NCI-H748 (cell line): Measurements from ENCODE around the gene PCDH15.
"Not testable (repeated sequence)": the region's sequence is repeated elsewhere in the genome, so short reads cannot be mapped to it uniquely, and the experiment has no call there.

Experiments
- DNase-seq: peaks from one replicate; lab custom pipeline; 2025; ENCODE audit not compliant: unreplicated experiment; lab: John Stamatoyannopoulos, UW

The PCDH15 gene

DNA sequence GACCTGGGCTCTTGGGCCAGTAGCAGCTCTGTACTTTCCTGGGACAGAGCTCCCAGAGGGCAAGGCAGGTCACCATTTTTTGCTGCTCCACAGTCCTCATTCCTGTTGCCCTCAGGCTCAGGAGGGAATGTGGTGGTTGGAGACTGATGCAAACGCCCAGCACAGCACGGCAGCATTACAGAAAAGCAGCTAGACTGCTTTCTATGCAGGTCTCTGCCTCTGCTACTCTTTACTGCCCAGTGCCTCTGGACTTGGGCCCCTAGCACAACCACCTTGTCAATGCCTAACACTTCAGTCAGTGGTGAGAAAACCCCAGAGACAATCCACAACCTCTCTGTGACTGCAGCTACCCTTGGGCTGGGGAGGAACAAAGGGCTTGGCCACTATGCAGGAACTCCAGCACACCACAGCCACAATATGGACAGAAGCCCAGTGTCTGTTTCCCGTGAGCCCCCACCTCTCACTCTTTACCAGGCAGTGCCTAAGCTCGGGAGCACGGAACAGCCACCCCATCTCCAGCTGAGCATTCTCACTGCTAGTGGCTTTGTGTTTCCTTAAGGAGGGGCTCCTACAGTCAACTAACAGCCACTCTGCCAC is 790.6 kb downstream of the PCDH15 start:
- DNase-seq: no peak

DNA sequence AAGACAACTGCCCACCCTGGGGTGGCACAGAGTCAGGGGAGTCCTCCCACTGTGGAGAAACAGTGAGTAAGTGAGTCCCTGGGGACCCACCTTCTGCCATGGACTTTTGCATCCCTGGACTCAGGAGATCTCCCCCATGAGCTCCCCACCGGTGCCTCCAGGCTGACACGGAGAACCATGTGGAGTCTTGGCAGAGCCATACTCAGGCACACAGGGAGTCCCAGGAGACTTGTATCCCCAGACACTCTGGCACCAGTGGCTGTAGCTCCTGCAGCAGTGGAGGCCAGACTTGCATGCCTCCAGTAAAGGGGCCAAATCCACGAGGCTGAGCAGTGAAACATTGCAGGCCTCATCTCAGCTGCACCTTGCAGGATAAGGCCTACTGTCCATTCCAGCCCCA is 791.4 kb downstream of the PCDH15 start:
- DNase-seq: no peak

DNA sequence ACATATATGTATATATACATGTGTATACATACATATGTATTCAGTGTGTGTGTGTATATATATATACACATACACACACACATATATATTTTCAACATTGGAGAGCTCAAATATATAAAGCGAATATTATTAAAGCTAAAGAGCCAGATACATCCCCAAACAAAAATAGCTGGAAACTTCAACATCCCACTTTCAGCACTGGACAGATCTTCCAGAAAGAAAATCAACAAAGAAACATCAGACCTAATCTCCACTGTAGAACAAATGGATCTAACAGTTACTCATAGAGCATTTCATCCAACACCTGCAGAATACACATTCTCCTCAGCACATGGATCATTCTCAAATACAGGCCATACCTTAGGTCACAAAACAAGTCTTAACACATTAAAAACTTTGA is 799.0 kb downstream of the PCDH15 start:
- no peak for DNase-seq

DNA sequence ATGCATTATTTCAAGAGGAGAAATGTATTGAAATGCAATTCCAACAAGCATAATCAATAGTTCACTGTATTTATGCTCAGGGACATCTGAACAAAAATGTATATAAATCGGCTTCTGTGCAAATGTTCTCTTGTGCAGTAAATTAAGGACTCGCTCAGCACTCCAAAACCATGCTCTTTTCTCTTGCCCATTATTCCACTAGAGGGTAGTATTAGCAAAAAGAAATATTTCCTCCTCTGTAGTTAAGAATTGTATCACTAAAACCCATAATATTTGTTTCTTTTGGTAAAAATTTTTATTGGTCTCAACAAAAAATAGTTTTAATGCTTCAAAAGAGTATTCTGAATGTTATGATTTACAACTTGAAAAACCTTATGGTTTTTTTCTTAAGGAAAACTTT is 803.1 kb downstream of the PCDH15 start:
- peak; percentile 28 for DNase-seq

DNA sequence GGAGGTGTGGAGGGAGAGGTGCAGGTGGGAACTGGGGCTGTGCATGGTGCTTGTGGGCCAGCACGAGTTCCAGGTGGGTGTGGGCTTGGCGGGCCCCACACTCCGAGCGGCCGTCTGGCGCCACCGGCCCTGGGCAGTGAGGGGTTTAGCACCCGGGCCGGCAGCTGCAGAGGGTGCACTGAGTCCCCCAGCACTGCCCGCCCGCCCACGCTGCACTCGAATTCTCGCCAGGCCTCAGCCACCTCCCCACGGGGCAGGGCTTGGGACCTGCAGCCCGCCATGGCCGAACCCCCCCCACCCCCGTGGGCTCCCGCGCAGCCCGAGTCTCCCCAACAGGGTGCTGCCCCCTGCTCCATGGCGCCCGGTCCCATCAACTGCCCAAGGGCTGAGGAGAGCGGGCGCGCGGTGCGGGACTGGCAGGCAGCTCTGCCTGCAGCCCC is 810.2 kb downstream of the PCDH15 start:
- no peak for DNase-seq

DNA sequence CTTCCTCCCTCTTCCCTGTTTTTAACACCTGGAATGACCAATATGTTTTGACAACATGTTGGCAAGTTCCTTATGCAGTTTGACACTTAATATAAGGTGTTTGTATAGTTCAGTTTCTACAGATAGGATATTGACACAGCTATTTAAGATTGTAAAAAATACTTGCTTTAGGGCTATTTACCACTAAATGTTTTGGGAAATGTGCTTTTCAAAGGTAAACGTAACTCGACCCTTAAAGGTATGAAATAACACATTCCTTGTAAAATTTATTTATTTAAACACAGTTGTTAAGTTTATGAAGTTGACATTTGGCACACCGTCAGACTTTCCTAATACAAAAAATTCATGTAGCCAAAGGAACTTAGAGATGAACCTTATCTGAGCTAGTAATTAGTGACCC is 817.6 kb downstream of the PCDH15 start:
- no peak for DNase-seq

DNA sequence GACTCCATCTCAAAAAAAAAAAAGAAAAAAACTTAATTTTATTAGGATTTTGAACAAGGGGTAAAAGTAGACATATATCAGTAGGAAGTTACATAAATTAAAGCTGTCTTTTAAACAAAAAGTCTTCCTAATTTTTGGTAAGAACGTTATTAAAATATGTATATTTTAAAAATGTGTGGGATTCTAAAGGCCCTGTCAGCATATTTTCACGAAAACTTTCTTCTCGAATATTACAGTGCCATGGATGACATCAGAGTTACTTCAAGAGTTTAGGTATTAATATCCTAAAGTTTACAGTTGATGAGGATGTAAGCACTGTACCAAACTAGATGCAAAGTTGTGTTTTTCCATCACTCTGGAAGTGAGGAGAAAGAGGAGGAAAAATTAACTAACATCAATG is 820.8 kb downstream of the PCDH15 start:
- DNase-seq: no peak

DNA sequence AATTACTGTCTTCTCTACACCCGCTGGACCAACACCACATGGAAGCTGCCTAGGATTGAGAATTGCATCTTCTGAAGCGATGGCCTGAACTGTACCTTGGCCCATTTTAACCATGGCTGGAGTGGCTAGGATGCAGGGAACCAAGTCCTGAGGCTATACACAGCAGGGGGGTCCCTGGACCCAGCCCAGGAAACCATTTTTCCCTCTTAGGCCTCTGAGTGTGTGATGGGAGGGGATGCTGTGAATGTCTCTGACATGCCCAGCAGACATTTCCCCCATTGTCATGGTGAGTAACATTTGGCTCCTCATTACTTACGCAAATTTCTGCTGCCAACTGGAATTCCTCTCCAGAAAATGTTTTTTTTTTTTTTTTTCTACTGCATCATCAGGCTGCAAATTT is 822.7 kb downstream of the PCDH15 start:
- no peak for DNase-seq

DNA sequence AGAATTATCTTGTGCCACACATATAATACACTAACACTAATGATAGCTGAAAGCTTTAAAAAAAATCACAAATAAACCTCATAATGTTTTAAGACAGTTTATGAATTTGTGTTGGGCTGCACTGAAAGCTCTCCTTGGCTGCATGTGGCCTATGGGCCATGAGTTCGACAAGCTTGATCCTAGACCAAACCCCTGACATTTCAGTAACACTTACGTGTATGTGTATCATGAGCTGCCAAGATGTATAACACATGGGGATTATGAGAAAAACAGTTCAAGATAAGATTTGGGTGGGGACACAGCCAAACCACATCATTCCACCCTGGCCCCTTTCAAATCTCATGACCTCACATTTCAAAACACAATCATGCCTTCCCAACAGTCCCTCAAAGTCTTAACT is 823.8 kb downstream of the PCDH15 start:
- no peak for DNase-seq

DNA sequence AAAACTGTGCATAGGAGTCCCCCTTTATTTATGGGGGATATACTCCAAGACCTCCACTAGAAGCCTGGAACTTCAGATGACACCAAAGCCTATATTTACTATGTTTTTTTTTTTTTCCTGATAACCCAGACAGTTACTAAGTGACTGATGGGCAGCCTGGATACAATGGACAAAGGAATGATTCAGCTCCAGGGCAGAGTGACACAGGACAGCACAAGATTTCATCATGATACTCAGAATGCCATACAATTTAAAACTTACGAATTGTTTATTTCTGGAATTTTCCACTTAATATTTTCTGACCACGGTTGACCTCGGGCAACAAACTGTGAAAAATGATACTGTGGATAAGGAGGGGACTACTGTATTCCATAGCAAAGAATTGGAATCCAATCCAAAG is 843.6 kb downstream of the PCDH15 start:
- no peak for DNase-seq

DNA sequence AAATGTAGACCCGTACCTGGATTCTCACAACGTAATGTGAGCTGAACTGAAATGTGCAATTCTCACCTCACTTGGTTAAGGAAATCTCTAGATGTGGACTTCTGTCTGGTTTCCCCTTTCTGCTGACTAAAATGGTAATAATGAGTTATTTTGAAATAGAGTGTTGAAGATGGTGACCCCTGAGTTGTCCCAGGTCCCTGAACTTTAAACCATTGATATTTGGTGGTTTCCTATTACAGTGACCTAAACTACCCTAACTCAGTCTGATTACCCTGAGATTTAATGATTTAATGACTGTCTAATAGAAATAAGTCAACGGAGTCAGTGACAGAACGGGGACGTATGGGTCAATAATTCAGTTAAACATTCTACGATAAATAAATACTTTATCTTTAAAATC is 845.9 kb downstream of the PCDH15 start:
- no peak for DNase-seq

DNA sequence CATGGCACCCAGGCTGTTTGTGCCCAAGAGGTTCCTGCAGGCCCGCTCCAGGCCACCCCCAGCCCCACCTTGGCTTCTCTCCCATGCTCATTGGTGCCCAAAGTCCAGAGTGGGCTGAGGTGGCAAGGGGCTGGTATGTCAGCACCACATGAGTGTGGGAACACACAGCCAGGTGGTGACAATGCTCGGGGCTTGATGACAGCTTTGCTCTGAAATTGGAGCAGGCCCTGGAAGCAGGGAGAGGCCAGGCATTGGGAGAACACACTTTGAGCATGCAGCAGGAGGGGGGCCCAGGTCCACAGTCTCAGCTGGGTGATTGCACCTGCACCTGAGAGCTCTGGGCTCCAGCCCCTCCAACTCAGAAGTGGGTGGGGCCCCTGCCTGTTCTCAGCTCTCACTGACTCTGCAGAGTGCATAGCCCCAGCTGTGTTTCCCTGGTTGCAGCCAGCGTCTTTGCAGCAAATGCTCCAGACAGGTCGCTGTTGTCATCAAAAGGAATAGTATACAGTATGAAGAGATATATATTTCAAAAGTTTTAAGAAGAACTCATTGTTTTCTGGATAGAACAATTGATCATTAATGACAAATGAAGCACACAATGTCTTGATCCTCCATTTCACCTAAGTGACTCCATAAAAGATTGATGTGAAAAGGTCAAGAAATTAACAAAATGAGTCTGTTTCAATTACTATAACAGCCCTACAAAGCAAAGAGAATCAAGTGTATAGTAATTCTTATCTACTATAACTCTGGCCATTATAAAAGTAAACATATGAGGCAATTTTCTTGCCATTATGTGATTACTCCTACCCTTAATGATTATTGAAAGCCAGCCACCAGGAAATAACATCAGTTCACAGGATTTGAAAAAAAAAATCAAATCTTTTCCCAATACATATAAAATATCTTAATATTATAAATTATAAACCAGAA is 848.1 kb downstream of the PCDH15 start:
- peak; percentile 22 for DNase-seq

DNA sequence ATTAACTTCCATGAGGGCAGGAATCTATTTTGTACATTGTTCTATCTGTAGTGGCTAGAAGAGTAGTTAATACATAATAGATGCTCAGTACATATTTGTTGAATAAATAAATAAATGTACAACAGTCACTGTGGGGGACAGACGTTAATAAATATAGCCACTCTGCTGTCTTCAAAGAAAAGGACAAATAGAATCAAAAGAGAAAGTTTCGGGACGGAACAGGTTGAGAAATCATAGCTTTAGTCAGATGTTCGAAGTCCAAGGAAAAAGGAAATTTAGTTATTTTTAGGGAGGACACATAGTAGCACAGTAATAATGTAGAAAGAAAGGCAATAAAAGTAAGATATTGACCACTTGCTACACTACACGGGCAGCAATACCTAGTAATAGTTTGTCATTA is 861.4 kb downstream of the PCDH15 start:
- no peak for DNase-seq

DNA sequence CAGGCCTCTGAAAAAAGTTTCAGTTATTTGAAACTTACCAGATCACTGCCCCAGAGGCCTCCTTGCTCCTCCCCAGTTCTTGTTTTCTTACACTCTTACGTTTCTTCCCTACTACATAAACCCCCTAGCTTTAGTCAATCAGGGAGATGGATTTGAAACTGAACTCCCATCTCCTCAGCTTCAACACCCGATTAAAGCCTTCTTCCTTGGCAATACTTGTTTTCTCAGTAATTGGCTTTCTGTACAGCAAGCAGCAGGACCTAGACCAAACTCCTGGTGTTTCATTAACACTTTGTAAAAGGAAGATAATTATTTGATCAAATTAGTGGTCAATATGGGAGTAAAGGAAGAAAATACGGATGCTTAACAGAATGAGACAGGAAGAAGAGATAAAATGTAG is 870.4 kb downstream of the PCDH15 start:
- no peak for DNase-seq

DNA sequence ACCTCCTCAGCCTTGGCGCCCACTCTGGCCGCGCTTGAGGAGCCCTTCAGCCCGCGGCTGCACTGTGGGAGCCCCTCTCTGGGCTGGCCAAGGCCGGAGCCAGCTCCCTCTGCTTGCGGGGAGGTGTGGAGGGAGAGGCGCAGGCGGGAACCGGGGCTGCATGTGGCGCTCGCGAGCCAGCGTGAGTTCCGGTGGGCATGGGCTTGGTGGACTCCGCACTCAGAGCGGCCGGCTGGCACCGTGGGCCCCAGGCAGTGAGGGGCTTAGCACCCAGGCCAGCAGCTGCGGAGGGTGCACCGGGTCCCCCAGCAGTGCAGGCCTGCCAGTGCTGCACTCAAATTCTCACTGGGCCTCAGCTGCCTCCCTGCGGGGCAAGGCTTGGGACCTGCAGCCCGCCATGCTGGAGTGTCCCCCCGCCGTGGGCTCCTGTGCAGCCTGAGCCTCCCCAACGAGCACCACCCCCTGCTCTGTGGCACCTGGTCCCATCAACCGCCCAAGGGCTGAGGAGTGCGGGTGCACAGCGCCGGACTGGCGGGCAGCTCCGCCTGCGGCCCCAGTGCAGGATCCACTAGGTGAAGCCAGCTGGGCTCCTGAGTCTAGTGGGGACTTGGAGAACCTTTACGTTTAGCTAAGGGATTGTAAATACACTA is 876.9 kb downstream of the PCDH15 start:
- not testable (repeated sequence) for DNase-seq

DNA sequence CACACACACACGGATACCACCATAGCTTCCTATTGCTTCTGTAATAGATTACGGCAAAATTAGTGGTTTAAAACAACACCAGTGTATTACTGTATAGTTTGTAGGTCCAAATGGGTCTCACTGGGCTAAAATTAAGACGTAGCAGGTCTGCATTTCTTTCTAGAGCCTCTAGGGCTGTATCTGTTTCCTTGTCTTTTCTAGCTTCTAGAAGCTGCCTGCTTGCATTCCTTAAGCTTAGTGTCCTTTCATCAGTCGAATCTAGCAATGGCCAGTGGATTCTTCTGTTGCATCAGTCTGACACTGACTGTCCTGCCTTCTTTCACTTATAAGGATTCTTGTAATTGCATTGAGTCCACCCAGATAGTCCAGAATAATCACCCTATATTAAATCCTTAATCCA is 882.3 kb downstream of the PCDH15 start:
- no peak for DNase-seq

DNA sequence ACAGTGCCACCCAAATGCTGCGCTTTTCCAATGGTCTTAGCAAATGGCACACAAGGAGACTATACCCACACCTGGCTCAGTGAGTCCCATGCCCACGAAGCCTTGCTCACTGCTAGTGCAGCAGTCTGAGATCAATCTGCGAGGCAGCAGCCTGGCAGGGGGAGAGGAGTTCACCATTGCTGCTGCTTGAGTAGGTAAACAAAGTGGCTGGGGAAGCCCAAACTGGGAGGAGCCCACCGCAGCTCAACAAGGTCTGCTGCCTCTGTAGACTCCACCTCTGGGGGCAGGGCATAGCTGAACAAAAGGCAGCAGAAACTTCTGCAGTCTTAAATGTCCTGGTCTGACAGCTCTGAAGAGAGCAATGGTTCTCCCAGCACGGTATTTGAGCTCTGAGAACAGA is 891.2 kb downstream of the PCDH15 start:
- DNase-seq: peak; percentile 2

DNA sequence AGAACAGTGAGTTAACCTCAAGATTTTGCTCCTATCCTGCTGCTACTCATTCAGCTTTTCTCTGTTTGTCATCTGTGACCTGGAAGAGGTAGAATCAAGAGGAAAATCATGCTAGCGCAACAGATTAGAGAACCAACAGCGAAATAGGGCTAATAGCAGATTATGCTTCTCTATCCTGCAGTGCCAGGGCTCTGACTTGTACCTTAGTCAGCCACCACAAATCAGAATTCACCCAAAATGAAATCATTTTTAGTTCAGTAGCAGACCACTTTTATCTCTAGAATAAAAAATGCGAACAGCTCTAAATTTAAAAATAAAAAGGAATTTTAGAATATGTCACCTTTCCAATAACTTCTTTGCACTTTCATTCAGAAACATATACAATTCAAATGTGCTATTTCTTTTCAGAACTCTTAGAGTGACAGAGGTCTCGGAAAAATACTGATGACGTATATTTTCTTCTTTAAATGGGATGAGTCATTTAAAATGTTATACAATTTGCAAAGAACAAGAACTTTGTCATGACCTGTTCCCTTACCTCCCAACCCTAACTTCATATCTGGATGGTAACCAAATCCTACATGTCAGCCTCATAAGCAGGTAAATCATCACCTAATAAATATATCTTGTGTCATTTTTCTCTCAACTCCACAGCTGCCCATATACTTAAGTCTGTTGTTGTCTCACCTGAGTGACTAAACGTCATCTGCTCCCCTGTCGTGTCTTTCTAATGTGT is 896.4 kb downstream of the PCDH15 start:
- no peak for DNase-seq

DNA sequence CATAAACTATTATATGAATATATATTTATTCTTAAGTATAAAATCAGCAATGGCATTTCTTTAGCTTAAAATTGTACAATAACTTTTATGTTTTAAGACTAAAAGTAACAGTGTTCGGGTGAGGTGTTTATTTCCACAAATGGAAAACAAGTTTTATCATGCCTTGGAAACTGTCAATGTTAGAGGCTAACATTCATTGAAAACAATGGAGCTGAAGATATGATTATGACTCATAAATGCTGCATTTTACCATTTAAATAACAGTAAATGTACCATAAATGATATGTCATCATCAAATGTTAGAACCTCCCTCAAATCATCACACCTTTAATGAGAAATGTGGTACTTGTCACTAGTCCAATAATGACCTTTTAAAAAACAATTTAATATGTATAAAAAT is 897.3 kb downstream of the PCDH15 start:
- no peak for DNase-seq

DNA sequence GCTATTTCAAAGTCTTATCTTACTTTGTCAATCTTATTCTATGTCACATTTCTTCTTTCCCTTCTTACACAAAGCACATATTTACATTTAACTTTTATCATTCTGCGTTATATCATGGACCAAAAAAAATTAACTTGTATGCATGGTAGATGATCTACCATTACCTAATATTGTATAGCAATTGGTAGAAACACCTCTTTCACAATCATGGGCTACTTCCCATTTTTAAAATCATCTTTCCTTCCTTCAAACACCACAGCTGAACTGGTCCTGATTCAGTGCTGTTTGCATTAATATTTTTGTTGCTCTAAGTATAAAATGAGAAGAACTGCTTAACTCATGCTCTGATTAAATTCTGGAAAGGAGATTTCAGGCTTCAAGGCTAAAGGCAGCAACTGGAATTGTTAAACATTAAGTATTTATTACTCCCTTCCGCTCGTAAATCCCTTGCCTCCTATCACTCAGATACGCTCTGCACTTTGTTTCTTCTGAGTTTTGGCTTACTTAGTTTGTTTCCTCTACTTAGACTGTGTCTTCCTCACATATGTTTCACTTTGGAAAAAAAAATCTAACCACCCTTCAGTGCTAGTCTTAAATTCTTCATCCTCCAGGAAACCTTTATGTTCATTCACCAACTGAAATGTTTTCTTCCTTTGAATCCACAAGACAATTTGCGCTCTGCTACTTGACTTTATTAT is 901.4 kb downstream of the PCDH15 start:
- no peak for DNase-seq

DNA sequence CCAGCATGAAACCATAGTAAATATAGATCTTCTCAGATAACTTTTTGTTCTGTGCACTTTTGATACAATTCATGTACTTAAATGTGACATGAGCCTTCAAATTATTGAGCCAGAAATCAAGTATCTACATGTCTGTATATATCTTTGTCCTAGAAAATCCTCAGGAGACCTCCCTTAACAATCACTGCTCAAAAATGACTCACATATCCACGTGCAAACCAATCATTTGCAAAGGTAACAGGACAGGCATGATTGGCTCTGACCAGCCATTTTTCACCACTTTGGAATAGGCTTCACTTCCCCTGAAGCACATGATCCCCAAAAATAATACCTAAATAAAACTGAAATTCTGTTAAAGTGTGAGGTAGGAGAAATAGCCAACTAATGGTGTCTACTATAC is 902.5 kb downstream of the PCDH15 start:
- DNase-seq: no peak
